SK-N-SH treated with all-trans-retinoic acid at 6 μM for 48 hours (cell line): Measurements from ENCODE around the gene PGLYRP2.

ENCODE experiments used
- ATAC-seq: fragments of 200-7000 bp; cut with Tn5 transposase; 3 replicates; pipeline ENCODE4 v1.9.1; 2020; ENCODE audit warnings: mild to moderate bottlenecking, moderate library complexity
- ARNTL ChIP-seq: fragments of 450-650 bp; formaldehyde crosslinking; IDR thresholded peaks from 2 replicates; pipeline ENCODE4 v1.5.0; 2020; ENCODE audit warnings: low read depth, mild to moderate bottlenecking, moderate library complexity, borderline replicate concordance
- CSRNP3 ChIP-seq: fragments of 250-450 bp; sonication (Bioruptor Pico); IDR thresholded peaks from 2 replicates; pipeline ENCODE4 v1.5.1; 2021; ENCODE audit warnings: mild to moderate bottlenecking, moderate library complexity
- ESRRG ChIP-seq: fragments of 250-450 bp; sonication (Bioruptor Pico); IDR thresholded peaks from 2 replicates; pipeline ENCODE4 v1.6.1; 2021; ENCODE audit warnings: mild to moderate bottlenecking
- OSR1 ChIP-seq: fragments of 250-450 bp; sonication (Bioruptor Pico); IDR thresholded peaks from 2 replicates; pipeline ENCODE4 v1.8.0; 2022; ENCODE audit warnings: moderate library complexity, mild to moderate bottlenecking, inconsistent platforms
- PPARA ChIP-seq: fragments of 250-450 bp; sonication (Bioruptor Pico); IDR thresholded peaks from 2 replicates; pipeline ENCODE4 v1.5.0; 2020; ENCODE audit warnings: mild to moderate bottlenecking, borderline replicate concordance
- SNAI2 ChIP-seq: fragments of 250-450 bp; sonication (Bioruptor Pico); IDR thresholded peaks from 2 replicates; pipeline ENCODE4 v1.5.0; 2020; ENCODE audit warnings: mild to moderate bottlenecking, moderate library complexity
- TOX ChIP-seq: fragments of 250-450 bp; sonication (Bioruptor Pico); IDR thresholded peaks from 2 replicates; pipeline ENCODE4 v1.8.0; 2021; ENCODE audit warnings: mild to moderate bottlenecking, moderate library complexity, borderline replicate concordance
- TSHZ2 ChIP-seq: fragments of 250-450 bp; sonication (Bioruptor Pico); IDR thresholded peaks from 2 replicates; pipeline ENCODE4 v1.5.0; 2020; ENCODE audit warnings: mild to moderate bottlenecking, moderate library complexity
- ZC3H10 ChIP-seq: fragments of 250-450 bp; sonication (Bioruptor Pico); IDR thresholded peaks from 2 replicates; pipeline ENCODE4 v1.5.1; 2021; ENCODE audit warnings: mild to moderate bottlenecking, moderate library complexity
- ZFP30 ChIP-seq: fragments of 450-650 bp; formaldehyde crosslinking; IDR thresholded peaks from 2 replicates; pipeline ENCODE4 v1.5.0; 2022; ENCODE audit warnings: mild to moderate bottlenecking, moderate library complexity
- ZNF8 ChIP-seq: fragments of 450-650 bp; formaldehyde crosslinking; IDR thresholded peaks from 2 replicates; pipeline ENCODE4 v1.5.0; 2020; ENCODE audit warnings: mild to moderate bottlenecking, moderate library complexity
- TF ChIP-seq, protein P1 (sequence below): fragments of 250-450 bp; sonication (Bioruptor Pico); IDR thresholded peaks from 2 replicates; pipeline ENCODE4 v1.5.1; 2020; ENCODE audit warnings: low read depth, mild to moderate bottlenecking, moderate library complexity

The PGLYRP2 gene

GRCh38 chr19:15439821-15440641 is 39.3 kb downstream of the PGLYRP2 start (continued):
- TF ChIP-seq TSHZ2 (CRISPR knock-in tag): no peak
- no peak for TF ChIP-seq TOX (CRISPR knock-in tag)
- no peak for TF ChIP-seq PPARA (CRISPR knock-in tag)

GRCh38 chr19:15439078-15439799 is 40.1 kb downstream of the PGLYRP2 start:
- no peak for ATAC-seq
- TF ChIP-seq TSHZ2 (CRISPR knock-in tag): no peak
- TF ChIP-seq, all 23 proteins: peak for 0

DNA sequence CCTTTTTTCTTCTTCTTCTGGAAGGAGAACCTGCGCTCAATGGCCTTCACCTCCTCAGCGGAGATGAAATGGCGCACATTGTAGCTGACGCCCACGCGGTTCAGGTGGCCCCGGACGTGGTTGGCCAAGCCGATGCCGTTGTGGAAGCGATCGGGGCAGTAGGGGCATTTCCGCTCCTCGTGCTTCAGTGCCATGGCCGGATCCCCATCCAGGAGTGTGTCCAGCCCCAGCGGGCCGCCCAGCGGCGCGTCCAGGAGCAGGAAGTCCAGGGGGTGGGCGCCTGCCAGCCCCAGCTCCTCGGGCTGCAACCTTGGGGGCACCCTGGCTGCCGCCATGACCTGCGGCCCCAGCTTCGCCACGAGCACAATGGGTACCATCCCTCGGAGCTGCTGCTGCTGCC is 40.7 kb downstream of the PGLYRP2 start:
- ATAC-seq: no peak

More for the DNA sequence above, 40.7 kb downstream of the PGLYRP2 start:
- TF ChIP-seq TOX (CRISPR knock-in tag): no peak
- TF ChIP-seq SNAI2: no peak
- no peak for TF ChIP-seq ARNTL (CRISPR knock-in tag)
- no peak for TF ChIP-seq CSRNP3
- TF ChIP-seq ZC3H10: no peak
- no peak for TF ChIP-seq TSHZ2 (CRISPR knock-in tag)
- TF ChIP-seq ESRRG (CRISPR knock-in tag): no peak
- no peak for TF ChIP-seq ZFP30 (CRISPR knock-in tag)
- no peak for TF ChIP-seq OSR1 (CRISPR knock-in tag)
- TF ChIP-seq ZNF8: no peak
- TF ChIP-seq PPARA (CRISPR knock-in tag): no peak
- TF ChIP-seq, protein P1, sequence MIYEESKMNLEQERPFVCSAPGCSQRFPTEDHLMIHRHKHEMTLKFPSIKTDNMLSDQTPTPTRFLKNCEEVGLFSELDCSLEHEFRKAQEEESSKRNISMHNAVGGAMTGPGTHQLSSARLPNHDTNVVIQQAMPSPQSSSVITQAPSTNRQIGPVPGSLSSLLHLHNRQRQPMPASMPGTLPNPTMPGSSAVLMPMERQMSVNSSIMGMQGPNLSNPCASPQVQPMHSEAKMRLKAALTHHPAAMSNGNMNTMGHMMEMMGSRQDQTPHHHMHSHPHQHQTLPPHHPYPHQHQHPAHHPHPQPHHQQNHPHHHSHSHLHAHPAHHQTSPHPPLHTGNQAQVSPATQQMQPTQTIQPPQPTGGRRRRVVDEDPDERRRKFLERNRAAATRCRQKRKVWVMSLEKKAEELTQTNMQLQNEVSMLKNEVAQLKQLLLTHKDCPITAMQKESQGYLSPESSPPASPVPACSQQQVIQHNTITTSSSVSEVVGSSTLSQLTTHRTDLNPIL: no peak
- TF ChIP-seq, all 23 proteins: peak for 0
